Caco-2 (cell line): ENCODE data around the gene KRTAP4-12. TPM values are rescaled to one million over a fixed set of nuclear protein-coding genes. Genes with fewer than 3 reads are reported as not detected.
"Not testable (repeated sequence)": the region's sequence is repeated elsewhere in the genome, so short reads cannot be mapped to it uniquely, and the experiment has no call there.

Source experiments
- BruUV-seq: library from RNA; stranded (reverse); fragments of 400-500 nt; replicated peaks from 2 replicates; lab custom pipeline; 2021; lab: Mats Ljungman, UMichigan
- CTCF ChIA-PET: fragments of 300-600 bp; sonication (Branson Sonifier 250); formaldehyde crosslinking; loops from one replicate; lab custom pipeline; 2022; ENCODE audit warnings: antibody characterized with exemption; lab: Charles Lee
- POLR2A ChIA-PET: fragments of 300-600 bp; sonication (Branson Sonifier 250); formaldehyde crosslinking; loops from one replicate; lab custom pipeline; 2022; ENCODE audit warnings: antibody characterized with exemption; lab: Charles Lee
- DNase-seq, 2 experiments: peaks; one replicate each; pipeline versions ENCODE4 v3.0.0 to v3.0.0-alpha.2; 2020 to 2022
- H3K27me3 ChIP-seq: replicated peaks from 2 replicates; pipeline ENCODE4 v1.6.0; 2011; ENCODE audit warnings: low read length; ENCODE audit not compliant: control insufficient read depth, insufficient read depth
- H3K36me3 ChIP-seq: 2 replicates; pipeline ENCODE4 v1.5.1; 2011; ENCODE audit warnings: low read length; ENCODE audit not compliant: control insufficient read depth, insufficient read depth
- H3K4me1 ChIP-seq: fragments of 250-450 bp; sonication (Bioruptor Pico); 2 replicates; pipeline ENCODE4 v1.5.1; 2020; ENCODE audit warnings: mild to moderate bottlenecking
- H3K4me3 ChIP-seq: 2 replicates; pipeline ENCODE4 v1.5.1; 2011; ENCODE audit warnings: low read depth, mild to moderate bottlenecking, control low read depth, low read length
- H3K9me3 ChIP-seq: fragments of 250-450 bp; sonication (Bioruptor Pico); 2 replicates; pipeline ENCODE4 v1.5.1; 2020; ENCODE audit warnings: mild to moderate bottlenecking, moderate library complexity
- H3K27ac Mint-ChIP-seq: one replicate; pipeline ENCODE4 v1.8.0; 2022; ENCODE audit warnings: mixed read lengths; ENCODE audit not compliant: unreplicated experiment
- H3K27me3 Mint-ChIP-seq: one replicate; pipeline ENCODE4 v1.8.0; 2022; ENCODE audit warnings: mixed read lengths; ENCODE audit not compliant: insufficient read depth, unreplicated experiment
- H3K36me3 Mint-ChIP-seq: one replicate; pipeline ENCODE4 v1.8.0; 2022; ENCODE audit warnings: mild to moderate bottlenecking, mixed read lengths; ENCODE audit not compliant: insufficient read depth, unreplicated experiment
- H3K4me1 Mint-ChIP-seq: one replicate; pipeline ENCODE4 v1.8.0; 2022; ENCODE audit warnings: low read depth, mixed read lengths; ENCODE audit not compliant: unreplicated experiment
- H3K4me3 Mint-ChIP-seq: one replicate; pipeline ENCODE4 v1.8.0; 2022; ENCODE audit warnings: mild to moderate bottlenecking, moderate library complexity, mixed read lengths; ENCODE audit not compliant: unreplicated experiment
- H3K9me3 Mint-ChIP-seq: one replicate; pipeline ENCODE4 v1.8.0; 2022; ENCODE audit warnings: mixed read lengths; ENCODE audit not compliant: unreplicated experiment
- intact Hi-C: fragments of 100-400 bp; cut with micrococcal nuclease; formaldehyde crosslinking; loops from one replicate; pipeline ENCODE4 v1.10.0; 2022; ENCODE audit not compliant: unreplicated experiment
- total RNA-seq: library from RNA; stranded (reverse); gene quantifications from 2 replicates; pipeline ENCODE4 v1.2.3, GENCODE V29; 2022
- TF ChIP-seq, protein P1 (sequence below), 2 experiments: fragments of 200-600 bp in 1 of 2; IDR thresholded peaks; 1 replicate in 1 of 2; 2 replicates in 1 of 2; pipeline versions ENCODE4 v1.5.1 to v1.8.0; 2011 to 2022; ENCODE audit warnings: antibody characterized with exemption in 1 of 2, control low read depth in 1 of 2, inconsistent platforms in 1 of 2, low read depth in 1 of 2, low read length in 1 of 2, mild to moderate bottlenecking in 1 of 2, moderate library complexity in 1 of 2; ENCODE audit not compliant: insufficient read depth in 1 of 2, severe bottlenecking in 1 of 2, unreplicated experiment in 1 of 2

KRTAP4-12 gene
- total RNA-seq, 1 experiment from 2014 or later = not detected

DNA sequence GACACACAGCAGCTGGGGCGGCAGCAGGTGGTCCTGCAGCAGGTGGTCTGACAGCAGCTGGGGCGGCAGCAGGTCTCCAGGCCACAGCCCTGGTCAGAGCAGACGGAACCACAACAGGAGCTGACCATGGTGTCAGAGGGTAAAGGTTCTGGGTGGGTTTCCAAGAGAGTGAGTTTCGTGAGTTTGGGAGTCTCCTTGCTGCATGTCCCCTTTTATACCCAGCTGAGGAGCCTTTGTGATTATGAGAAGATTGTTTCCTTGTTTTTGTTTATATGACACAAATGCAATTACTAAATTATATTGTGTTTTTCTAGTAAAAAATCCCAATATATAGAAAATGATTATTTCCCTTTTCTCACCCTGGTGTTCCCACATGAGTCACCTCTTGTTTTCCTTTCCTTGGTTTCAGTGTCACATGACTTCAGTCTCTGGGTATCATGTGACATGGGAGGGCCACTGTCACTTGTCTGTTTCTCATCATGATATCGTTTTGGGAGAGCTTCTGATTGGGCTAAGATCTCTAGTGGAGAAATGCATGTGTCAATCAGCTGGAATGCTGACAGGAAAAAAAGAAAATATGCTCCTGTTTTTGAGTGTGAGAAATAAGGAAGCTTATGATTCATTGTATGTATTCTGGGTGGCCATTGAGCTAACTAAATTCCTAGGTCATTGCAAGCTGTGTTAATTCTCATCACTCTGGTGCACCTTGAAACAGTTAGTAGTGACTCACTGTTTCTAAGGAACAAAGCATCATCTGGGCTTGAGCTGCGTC is 16.6 kb upstream of the KRTAP4-12 start, which contains the start of gene KRTAP4-6:
TSS of gene KRTAP4-6 (minus strand) at position 185 of the 772 bp plus-strand sequence. CDS start at position 128, 57 bp downstream.
- Histone ChIP-seq H3K9me3 (peaks cover 24% of the 10 kb centered on the region), H3K36me3 (no peaks in the 10 kb centered on the region), H3K27me3 (no peaks in the 10 kb centered on the region), H3K4me3 (no peak within 1 kb of the TSS), H3K4me1 (no peaks in the 10 kb centered on the region)
- Mint-ChIP-seq H3K27ac (no peak within 1 kb of the TSS), H3K4me3 (no peak within 1 kb of the TSS), H3K36me3 (no peaks in the 10 kb centered on the region), H3K27me3 (no peaks in the 10 kb centered on the region), H3K4me1 (no peaks in the 10 kb centered on the region), H3K9me3 (peaks cover 93% of the 10 kb centered on the region)
- TF ChIP-seq, protein P1, sequence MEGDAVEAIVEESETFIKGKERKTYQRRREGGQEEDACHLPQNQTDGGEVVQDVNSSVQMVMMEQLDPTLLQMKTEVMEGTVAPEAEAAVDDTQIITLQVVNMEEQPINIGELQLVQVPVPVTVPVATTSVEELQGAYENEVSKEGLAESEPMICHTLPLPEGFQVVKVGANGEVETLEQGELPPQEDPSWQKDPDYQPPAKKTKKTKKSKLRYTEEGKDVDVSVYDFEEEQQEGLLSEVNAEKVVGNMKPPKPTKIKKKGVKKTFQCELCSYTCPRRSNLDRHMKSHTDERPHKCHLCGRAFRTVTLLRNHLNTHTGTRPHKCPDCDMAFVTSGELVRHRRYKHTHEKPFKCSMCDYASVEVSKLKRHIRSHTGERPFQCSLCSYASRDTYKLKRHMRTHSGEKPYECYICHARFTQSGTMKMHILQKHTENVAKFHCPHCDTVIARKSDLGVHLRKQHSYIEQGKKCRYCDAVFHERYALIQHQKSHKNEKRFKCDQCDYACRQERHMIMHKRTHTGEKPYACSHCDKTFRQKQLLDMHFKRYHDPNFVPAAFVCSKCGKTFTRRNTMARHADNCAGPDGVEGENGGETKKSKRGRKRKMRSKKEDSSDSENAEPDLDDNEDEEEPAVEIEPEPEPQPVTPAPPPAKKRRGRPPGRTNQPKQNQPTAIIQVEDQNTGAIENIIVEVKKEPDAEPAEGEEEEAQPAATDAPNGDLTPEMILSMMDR (IDR thresholded peaks at IDR 0.05; ENCODE audit: insufficient read depth in 1 of 2, low read depth in 1 of 2, low read length in 1 of 2, severe bottlenecking in 1 of 2, unreplicated experiment in 1 of 2) = no peak
- DNase-seq = no peak
- intact Hi-C loops = no loop called here
- no TSS peak for BruUV-seq
- ChIA-PET CTCF (no interaction called here), POLR2A (no interaction called here)

DNA sequence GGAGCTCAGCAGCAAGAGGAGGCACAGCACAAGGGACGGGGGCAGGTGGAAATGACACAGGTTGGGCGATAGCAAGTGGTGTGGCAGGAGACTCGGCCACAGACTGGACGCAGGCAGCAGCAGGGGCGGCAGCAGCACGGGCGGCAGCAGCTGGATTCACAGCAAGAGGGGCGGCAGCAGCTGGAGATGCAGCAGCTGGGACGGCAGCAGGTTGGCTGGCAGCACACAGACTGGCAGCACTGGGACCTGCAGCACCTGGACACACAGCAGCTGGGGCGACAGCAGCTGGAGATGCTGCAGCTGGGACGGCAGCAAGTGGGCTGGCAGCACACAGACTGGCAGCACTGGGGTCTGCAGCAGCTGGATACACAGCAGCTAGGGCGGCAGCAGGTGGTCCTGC is 15.9 kb upstream of the KRTAP4-12 start:
- peaks cover 24% of the 10 kb centered on the region for H3K9me3 ChIP-seq
- H3K4me1 Mint-ChIP-seq, H3K27me3 ChIP-seq, DNase-seq, H3K36me3 ChIP-seq, POLR2A ChIA-PET, H3K4me1 ChIP-seq, H3K27ac Mint-ChIP-seq, H3K36me3 Mint-ChIP-seq, H3K4me3 ChIP-seq, H3K4me3 Mint-ChIP-seq, BruUV-seq, intact Hi-C loops, H3K27me3 Mint-ChIP-seq, CTCF ChIA-PET: not testable (repeated sequence)
- H3K9me3 Mint-ChIP-seq = peaks cover 87% of the 10 kb centered on the region

DNA sequence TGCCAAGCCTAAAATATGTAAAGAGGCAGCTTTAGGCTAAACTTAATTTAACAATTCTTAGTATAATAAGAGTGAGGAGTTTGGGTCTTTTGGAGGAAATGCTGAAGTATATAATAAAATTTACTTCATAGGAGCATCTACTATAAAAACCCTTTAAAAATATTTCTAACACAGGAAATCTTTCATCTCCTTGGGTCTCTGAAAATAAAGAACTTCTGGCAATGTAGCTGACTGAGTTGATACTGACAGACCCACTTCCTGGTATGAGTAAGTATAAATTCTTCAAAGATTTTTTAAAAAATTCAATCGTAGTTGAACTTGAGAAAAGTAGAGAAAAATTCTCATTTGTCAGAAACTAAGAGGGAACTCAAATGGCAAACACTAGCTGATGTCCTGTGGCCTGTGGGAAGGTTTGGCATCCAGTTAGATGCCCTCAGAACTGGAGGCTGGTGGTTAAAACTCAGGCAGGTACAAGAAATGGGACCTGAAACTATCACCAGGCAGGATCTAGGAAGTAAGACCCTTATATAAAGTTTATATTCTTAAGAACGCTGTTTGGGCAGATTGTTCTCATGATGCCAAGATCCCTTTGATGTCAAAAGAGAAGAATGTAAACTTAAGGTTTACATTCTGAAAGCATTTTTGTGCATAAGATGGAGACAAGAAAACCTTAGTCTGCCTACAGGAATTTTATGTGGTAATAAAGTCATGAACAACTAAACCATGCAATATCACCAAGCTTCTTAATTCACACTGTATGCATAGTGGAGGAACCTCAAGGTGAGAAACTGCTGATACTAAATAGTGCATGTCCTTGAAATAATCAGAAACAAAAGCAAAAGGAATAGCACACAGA is 10.1 kb upstream of the KRTAP4-12 start:
- intact Hi-C loops = no loop called here
- TF ChIP-seq, protein P1 (IDR thresholded peaks at IDR 0.05; ENCODE audit: insufficient read depth in 1 of 2, low read depth in 1 of 2, low read length in 1 of 2, severe bottlenecking in 1 of 2, unreplicated experiment in 1 of 2) = no peak
- H3K4me1 Mint-ChIP-seq = no peaks in the 10 kb centered on the region
- Histone ChIP-seq H3K4me3 (no peak overlapping the region), H3K9me3 (no peaks in the 10 kb centered on the region), H3K4me1 (no peaks in the 10 kb centered on the region), H3K36me3 (no peaks in the 10 kb centered on the region), H3K27me3 (no peaks in the 10 kb centered on the region)
- POLR2A ChIA-PET = no interaction called here
- DNase-seq = no peak
- peaks cover 46% of the 10 kb centered on the region for H3K9me3 Mint-ChIP-seq
- no peak overlapping the region for H3K27ac Mint-ChIP-seq
- H3K27me3 Mint-ChIP-seq = no peaks in the 10 kb centered on the region
- no TSS peak for BruUV-seq
- H3K4me3 Mint-ChIP-seq = no peak overlapping the region
- CTCF ChIA-PET = interaction anchor here (0.6 kb wide), 1 partner anchor 1313 kb away, joined by 3 read pairs; no protein-coding TSS in a partner anchor
- H3K36me3 Mint-ChIP-seq = no peaks in the 10 kb centered on the region
